ENCODE results near the gene RAB43.
"Not testable (repeated sequence)": the region's sequence is repeated elsewhere in the genome, so short reads cannot be mapped to it uniquely, and the experiment has no call there.

The RAB43 gene

DNA sequence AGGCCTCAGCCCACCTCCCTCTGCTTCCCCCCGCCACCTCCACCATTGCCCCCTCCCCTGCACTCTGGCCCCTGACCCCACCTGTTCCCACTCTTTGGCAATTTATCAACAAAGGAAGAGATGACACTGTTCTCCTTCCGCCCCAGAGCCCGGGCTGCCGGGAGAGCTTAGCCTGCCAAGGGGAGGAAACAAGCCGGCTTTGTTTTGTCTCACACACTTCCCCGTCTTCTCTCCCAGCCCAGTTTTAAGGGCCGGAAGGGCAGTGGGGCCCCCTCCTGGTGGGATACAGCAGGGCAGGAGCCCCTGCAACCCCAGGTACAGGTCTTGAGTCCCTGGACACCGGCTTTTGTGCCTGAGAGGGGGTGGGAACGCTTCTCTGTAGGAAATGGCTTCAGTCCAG is 33.7 kb downstream of the RAB43 start:
- peak; percentile 12 for DNase-seq

GRCh38 chr3:129087138-129087702 is 34.4 kb downstream of the RAB43 start:
- no peak for DNase-seq

- no peak for DNase-seq
These were observed 35.8 kb downstream of the RAB43 start for GRCh38 chr3:129085818-129086217.

DNA sequence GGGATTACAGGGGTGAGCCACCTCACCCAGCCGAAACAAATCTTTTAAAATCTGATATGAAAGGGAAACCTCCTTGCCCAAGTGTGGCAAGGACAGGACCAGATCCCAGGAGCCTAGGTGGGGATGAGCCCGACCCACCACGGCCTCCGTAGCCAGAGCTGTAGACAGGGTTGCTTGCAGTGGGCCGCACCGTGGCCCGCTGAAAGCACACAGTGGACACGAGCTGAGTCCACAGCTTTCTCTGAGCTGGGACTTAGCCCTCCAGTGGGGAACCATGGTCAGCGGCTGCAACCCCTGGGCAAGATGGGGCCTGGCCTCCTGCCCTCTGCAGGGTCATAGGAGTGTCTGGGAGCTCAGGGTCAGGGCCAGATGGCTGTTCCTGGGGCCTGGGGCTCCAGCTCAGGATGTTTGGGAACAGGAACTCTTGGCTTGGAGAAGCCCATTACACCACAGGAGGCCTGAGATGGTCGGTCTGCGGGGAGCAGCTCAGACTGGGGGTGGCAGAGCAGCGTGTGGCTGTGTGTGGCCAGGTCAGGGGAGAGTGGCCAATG is 36.4 kb downstream of the RAB43 start:
- DNase-seq: no peak

DNA sequence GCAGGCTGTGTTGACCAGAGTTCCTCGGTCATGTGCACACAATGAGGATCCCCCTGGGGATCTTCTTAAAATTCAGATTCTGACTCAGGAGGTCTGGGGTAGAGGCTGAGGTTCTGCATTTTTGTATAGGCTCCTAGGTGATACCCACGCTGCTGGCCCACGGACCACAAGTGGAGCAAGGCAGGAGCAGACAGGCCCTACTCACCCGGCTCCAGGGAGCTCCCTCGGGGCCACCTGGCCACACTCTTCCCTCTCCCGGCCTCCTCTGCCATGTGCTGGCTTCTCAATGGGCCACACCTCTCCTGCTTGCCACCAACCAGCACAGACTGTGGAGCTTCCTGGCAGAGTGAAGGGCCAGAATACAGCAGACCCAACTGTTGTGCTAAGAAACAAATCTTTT is 37.1 kb downstream of the RAB43 start:
- DNase-seq: no peak

DNA sequence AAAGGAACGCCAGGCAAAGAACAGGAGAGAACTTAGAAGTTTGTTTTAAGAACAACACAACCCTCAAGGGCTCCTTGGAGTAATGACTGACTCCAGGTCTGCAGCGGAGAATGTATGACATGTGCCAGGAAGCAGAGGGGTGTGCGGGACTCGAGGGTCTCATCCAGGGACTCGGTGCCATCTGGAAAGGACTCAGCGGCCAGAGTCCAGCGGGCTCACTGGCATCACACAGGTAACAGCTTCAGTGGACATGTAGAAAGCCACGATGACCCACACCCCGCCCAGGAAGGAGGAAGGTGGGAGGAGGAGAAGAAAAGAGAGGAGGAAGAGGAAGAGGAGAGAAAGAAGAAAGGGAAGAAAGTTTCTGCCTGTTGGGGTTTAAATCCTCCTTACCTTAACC is 39.6 kb downstream of the RAB43 start:
- DNase-seq: no peak

GRCh38 chr3:129081503-129081902 is 40.1 kb downstream of the RAB43 start:
- DNase-seq: no peak

DNA sequence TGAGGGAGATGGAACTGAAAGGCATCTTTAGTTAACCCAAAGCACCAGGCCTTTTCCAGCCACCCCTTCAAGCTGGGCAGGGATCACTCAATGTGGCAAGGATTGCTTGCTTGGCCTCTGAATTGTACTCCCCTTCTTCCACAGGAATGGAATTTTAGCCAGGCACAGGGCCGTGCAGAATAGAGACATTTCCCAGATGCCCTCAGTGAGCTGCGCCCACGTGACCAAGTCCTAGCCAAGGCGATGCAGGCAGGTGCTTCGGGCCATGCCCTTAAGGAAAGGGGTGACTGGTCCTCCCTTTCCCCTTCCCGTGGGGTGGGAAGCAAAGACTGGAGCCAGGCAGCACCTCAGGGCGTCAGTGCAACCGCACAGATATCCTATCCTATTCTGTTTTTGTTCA is 43.1 kb downstream of the RAB43 start:
- DNase-seq: no peak

GRCh38 chr3:129077222-129077621 is 44.4 kb downstream of the RAB43 start:
- no peak for DNase-seq

DNA sequence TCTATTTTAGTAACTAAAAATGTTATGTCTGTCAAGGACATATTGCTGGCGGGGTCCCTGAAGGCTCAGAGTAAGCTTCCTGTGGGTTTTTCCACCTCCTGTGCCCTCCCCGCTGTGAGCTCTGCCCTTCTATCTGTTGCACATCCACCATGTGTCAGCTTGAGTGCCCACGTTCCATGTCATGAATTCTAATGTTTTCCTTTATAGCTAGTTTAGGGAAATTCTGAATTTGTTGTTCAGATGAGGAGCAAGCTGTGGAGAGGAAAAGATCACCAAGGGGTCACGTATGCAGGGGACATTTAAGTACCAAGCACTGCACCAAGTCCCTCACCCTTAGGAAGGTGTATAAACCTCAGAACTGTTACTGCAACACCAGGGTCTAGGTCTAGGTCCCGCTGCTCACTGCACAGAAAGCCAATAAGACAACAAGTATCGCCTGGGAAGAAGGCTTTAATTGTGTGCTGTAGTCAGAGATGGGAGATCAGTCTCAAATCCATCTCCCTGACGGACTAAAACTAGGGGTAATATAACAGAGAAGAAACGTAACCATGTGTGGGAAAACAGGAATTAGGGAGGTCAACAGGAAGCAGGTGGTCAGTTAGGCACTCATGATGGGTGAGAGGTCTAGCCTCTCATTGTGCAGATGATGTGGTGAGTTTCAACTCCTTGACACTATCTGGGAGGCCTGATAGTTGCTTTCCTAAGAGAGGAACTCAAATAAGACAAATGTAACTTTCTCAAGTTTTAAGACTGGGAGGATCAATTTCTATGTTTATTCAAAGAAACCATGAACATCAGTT is 51.3 kb downstream of the RAB43 start:
- DNase-seq: no peak

- not testable (repeated sequence) for DNase-seq
These were observed 52.1 kb downstream of the RAB43 start for GRCh38 chr3:129069313-129070085.

DNA sequence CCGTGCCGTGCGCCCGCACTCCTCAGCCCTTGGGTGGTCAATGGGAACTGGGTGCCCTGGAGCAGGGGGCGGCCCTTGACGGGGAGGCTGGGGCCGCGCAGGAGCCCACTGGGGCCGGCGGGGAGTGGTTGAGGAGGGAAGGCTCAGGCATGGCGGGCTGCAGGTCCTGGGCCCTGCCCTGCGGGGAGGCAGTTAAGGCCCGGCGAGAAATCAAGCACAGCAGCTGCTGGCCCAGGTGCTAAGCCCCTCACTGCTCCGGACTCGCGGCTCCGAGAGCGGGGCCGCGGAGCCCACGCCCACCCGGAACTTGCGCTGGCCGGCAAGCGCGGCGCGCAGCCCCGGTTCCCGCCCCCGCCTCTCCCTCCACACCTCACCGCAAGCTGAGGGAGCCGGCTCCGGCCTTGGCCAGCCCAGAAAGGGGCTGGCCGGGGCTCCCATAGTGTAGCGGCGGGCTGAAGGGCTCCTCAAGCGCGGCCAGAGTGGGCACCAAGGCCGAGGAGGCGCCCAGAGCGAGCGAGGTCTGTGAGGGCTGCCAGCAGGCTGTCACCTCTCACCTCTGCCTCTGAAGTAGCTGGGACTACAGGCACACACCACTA is 53.2 kb downstream of the RAB43 start:
- no peak for DNase-seq

GRCh38 chr3:129067719-129068118 is 53.9 kb downstream of the RAB43 start:
- not testable (repeated sequence) for DNase-seq

DNA sequence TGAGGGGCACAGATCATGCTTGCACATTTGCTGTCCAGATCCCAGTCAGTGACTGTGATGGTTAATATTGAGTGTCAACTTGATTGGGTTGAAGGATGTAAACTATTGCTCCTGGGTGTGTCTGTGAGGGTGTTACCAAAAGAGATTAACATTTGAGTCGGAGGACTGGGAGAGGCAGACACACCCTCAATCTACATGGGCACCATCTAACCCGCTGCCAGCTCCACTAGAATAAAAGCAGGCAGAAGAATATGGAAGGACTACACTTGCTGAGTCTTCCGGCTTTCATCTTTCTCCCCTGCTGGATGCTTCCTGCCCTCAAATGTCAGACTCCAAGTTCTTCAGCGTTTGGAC is 55.9 kb downstream of the RAB43 start:
- no peak for DNase-seq

DNA sequence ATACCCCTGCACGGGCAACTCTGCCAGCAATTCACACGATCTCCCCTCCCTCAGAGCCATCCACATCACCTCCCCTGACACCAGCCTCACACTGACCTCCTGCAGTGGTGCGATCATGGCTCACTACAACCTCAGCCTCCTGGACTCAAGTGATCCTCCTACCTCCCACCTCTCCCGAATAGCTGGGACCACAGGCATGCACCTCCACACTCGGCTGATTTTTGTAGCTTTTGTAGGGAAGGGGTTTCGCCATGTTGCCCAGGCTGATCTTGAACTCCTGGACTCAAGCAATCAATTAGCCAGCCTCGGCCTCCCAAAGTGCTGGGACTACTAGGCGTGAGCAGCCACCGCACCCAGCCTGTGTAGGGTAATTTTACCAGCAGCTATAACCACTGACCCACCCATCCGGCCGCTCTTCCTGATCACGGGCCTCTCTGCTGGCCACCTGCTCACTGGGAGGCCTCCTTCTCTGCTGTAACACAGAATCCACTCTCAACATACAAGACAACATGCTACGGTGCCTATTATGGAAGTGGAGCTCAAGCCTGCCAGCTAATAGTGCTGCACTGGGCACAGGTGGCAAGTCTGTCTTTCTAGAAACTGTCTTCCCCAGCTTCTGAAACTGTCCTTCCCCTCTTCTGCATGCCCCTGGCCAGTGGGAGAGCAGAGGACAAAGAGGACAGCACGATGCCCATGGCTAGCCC is 56.4 kb downstream of the RAB43 start:
- DNase-seq: no peak

DNA sequence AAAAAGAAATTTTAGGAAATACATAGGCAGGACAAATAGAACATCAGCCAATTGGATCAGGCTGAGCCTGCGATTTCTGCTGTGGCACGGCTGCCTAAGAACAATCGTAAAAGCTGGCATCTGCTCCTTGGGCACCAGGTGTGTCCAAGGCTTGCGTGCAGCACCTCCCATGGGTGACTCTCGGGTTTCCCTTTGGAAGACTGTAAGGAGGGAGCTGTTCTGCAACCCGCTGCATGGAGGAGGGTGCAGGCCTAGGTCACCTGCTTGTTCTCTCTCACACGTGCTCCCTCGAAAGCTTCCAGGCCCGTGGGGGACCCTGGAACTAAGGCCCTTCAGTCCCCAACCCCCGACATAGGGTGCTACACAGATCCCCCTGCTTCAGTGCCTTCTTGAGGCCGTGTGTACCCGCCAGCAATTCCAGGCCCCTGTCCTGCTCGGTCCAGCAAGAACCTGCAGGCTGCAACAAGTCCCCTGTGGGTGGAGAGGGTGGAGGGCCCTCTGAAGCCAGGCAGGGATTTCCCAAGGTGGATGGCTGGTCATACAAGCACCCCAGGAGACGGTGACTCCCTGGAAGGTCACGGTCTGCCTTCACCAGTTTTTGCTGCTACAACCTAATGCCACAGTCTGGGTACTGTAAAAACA is 57.6 kb downstream of the RAB43 start:
- DNase-seq: no peak

- DNase-seq: no peak
These were observed 58.4 kb downstream of the RAB43 start for GRCh38 chr3:129063091-129063640.

DNA sequence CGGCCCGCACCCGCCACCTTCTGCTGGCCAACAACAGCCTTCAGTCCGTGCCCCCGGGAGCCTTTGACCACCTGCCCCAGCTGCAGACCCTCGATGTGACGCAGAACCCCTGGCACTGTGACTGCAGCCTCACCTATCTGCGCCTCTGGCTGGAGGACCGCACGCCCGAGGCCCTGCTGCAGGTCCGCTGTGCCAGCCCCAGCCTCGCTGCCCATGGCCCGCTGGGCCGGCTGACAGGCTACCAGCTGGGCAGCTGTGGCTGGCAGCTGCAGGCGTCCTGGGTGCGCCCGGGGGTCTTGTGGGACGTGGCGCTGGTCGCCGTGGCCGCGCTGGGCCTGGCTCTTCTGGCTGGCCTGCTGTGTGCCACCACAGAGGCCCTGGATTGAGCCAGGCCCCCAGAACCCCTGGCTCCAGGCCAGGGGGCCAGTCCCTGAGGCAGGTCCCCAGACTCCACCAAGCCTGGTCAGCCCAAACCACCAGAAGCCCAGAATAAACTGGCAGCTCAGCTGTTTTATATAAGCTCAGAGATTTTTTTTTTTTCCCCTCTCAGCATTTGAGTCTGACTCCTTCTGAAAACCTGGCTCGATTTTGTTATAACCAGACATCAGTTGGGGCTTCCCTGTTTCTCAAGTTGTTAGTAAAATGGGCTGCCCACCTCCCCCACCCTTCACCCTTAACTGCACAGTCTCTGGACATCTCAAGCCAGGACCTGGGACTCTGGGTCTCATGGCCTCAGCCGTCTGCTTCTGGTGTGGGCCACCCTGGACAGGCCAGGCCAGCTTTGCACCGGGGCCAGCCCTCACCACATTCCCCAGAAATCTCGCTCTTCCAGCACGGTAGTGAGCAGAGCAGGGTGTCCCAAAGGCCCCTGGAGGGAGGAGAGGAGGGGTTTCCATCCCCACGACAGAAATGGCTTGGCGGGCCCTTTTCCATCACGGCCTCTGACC is 59.4 kb downstream of the RAB43 start:
- DNase-seq: no peak

GRCh38 chr3:129061023-129061887 is 60.3 kb downstream of the RAB43 start:
- no peak for DNase-seq

All from fibroblast of skin of scalp (primary cell).